GM18907 (cell line): Measurements from ENCODE around the gene NCOR2.
A peak's percentile ranks its signal among the peaks of the same experiment; 100 is the strongest.

Experiments
- ATAC-seq: cut with Tn5 transposase; IDR thresholded peaks from one replicate; pipeline ENCODE4 v1.9.1; 2021; ENCODE audit warnings: mild to moderate bottlenecking, moderate library complexity; ENCODE audit not compliant: unreplicated experiment

NCOR2 gene

DNA sequence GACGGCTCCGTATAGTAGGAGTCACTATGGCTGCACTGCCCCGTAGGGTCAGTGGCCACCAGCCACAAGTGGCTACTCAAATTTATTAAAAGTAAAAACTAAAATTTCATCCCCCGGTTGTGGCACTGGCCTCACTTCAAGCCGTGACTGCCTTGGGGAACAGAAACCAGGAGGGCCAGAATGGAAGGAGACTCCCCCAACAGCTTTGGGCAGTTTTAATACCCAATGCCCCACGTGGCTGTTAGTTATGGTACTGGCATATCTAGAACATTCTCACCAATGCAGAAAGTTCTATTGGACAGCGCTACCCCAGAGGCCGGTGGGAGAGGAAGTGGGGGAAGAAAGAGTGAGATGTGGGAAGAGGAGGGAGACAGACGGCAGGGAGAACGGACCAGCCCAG, 6.2 kb downstream of the NCOR2 start:
- no peak for ATAC-seq

- ATAC-seq = no peak
Measured at GRCh38 chr12:124560146-124560890, 7.1 kb downstream of the NCOR2 start.

GRCh38 chr12:124559182-124560017, 8.0 kb downstream of the NCOR2 start:
- ATAC-seq = no peak

DNA sequence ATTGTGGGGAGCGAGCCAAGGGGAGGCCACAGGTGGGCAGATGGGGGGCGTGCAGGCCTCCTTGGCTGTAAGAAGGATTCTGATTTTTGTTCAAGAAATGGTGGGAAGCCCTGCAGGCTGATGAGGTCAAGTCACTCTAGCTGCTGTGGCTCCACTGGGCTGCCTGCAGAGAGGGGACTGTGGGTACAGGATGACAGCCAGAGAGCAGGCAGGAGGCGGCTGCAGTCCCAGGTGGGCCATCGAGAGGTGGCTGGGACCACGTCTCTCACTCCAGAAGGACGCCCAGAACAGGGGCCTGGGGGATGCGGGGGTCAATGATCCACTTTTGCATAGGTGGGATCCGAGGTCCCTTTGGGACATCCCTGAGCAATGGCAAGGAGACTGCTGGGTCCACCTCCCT, 9.1 kb downstream of the NCOR2 start:
- no peak for ATAC-seq

DNA sequence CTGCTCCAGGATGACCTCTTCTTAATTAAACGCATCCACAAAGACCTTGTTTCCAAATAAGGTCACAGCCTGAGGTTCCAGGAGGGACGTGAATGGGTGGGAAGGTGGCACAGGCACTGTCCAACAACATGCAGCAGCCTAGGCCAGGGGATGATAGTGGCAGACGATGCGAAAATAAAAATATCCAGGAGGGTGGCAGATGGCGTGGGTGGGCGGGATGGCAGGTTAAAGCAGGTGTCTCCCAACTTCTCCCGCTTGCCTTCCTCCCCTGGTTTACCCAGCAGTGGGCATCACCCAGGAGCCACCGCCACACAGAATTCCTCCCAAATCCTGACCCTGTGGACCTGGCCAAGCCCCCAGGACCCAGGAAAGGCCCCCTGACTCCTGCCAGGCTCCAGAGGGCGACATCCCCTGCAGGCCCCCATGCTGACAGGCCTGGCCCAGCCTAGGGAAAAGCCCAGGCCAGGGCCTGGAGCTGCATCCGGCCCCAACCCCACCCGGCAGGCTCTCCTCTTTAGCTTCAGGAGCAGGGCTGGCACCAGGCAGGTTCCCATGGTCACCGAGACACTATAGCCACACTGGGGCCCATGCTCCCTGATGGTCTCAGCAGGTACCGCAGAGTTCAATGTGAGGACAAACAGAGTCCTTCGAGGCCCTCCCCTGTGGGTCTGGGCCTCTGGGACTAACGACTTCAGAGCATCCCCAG, 9.7 kb downstream of the NCOR2 start:
- no peak for ATAC-seq

GRCh38 chr12:124556896-124557501, 10.4 kb downstream of the NCOR2 start:
- no peak for ATAC-seq

- no peak for ATAC-seq
Measured at GRCh38 chr12:124556074-124556466, 11.3 kb downstream of the NCOR2 start.

DNA sequence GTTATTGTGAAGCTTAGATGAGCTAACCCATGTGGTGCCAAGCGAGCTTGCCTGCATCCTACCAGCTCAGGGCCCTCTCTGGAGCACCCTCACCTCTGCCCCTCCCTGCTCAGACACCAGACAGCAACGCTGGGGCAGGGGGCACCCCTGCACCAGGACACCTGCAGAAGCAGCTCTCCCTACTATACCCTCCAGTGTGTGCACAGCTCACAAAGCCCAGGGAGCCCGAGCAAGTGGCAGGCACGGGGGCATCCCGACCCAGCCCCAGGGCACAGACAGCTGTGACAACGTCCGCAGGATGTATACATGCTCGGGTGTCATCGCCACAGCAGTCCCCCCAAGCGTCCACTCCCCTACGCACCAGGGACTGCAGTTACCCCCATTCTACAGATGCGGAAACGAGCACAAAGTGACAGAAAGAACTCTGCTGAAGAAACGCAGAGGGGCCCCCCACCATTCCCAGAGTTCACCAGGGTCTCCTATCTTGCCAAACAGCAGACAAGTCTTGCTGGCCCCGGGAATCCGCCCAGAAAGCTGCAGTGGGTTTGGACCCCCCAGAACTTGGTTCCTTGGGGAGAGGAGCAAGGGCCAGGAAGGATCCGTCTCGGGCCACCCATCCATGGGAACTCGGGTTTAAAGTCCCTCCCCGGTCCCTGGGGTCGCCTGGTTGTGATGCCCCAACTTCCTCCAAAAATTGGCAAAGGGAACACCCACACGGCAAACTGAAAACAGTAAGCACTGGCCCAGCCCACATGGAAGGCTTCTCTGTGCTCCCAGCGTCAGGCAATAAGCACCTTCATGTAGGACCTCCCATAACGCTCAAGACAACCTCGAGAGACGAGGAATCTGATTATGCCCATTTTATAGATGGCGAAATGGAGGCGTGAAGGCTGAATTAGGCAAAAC, 12.0 kb downstream of the NCOR2 start:
- no peak for ATAC-seq

DNA sequence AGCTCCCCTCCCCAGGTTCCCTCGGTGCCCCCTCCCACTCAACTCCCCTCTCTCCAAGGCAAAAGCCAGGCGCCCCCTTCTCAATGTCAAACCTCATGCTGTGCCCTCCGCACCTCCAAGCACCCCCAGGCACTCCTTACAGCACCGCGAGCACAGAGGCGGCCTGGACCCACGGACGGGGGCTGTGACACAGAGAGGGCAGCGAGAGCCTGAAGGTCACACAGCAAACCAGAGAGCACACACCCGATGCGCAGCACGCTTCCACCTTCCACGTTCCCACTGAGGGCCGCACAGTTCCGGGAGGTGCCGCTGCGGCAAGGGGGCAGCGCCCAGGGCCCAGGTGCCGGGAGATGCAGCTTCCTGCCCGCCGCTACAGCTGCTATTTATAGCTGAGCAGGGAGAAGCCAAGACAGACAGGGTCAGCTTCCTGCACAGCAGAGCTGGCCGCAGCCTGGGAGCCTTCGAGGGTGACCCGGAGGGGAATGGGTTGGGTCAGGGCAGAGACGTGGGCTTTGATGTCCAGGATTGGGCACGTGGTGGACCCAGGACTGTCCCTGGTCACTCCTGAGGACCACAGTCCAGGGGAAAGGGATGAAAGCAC, 12.9 kb downstream of the NCOR2 start:
- ATAC-seq = no peak

- no peak for ATAC-seq
Measured at GRCh38 chr12:124553862-124554428, 13.5 kb downstream of the NCOR2 start.

DNA sequence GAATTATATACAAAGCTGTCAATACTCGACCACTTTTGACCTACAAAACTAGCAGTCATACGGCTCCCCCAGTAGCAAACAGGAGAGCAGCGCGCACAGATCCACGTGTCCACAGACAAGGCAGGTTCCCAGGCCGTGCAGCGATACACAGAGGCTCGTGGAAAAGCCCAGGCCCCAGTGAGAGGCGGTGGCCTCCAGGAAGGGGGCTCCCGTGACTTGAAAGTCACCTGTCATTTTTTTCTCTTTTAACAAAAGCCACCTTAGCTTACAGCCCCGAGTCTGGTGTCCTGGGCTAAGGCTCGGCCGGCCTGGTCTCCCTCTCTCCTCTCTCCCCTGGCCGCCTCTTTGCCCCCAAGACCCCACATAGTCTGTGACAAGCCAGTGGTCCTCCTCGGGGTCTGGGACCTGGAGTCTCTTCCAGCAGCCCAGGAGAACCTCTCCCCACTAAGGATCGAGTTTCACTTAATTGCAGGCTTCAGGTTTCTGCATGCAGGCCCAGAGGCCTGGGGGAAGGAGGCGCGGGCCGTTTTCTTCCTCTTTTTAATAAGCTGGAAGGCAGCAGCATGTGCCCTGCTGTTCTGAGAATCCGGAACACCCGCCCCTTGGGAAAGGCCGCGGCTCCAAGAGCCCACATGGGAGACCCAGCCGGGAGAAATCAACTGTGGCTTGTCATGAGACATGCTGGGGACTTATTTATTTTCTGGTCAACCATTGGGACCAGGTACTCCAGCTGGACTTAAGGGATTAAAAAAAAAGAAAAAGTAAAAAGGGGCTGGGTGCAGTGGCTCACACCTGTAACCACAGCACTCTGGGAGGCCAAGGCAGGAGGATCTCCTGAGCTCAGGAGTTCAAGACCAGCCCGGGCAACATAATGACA, 15.9 kb downstream of the NCOR2 start:
- no peak for ATAC-seq

DNA sequence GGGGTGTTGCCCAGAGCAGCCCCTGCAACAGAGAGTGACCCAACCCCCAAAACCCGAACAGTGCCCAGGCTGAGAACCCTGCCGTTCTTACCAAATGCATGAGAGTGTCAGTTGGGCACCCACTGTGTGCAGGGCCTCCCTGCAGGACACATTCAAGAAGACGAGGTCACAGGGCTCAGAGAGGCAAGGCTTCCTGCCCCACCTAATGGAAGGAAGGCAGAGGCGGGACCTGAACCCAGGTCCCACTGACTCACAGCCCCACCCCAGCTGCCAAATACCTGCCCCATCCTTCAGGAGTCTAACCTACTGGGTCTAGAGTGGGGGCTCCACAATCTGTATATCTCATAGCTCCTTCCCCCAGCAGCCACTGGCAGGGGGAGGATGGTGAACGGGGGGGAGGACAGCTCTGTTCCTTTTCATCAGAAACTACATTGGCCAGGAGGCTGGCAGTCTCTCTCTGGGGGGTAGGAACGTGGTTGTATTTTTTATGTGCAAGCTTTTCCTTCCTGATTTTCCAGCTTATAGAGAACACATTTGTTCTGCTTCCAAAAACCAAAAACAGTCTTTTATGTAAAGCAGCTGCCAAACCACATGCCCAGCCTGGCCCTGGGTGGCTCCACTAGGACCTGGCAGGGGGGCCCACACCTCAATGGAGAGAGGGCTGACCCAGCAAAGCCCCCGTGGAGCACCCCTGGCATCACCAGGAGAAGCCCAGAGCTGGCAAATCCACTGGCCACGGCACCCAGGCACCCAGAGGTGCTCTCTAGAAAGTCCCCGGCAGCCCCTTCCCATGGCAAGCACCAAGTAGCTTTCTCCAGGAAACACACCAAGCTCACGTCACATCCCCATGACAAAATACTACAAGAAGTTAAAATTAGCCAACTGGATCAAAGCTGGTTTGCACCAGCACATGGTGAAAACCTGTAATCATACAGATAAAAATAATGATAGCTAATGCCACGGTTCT, 17.0 kb downstream of the NCOR2 start:
- no peak for ATAC-seq

- ATAC-seq = no peak
Measured at GRCh38 chr12:124549629-124550028, 17.8 kb downstream of the NCOR2 start.

DNA sequence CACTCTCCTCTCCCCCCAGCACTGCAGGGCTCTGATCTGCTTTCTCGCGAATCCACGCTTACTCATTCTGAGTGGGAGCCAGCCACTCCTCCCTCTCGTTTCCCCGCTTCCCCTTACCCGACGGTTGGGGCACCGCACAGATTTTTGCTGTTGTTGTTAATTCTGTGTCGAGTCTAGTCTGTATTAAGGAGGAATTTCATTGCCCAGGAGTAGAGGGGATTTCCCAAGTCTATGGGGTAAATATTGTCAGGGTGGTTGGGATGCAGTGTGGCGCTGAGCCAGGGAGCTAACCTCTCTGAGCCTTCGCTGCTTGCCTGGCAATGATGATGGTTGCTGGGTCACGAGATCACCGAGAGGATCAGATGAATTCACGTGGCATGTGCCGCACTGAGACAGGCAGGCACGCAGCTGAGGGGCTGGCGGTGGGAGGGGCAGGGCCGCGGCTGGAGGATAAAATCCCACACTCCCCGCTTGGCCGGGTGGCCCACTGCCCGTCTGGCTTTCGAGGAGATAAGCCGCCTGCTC, 18.5 kb downstream of the NCOR2 start:
- no peak for ATAC-seq

DNA sequence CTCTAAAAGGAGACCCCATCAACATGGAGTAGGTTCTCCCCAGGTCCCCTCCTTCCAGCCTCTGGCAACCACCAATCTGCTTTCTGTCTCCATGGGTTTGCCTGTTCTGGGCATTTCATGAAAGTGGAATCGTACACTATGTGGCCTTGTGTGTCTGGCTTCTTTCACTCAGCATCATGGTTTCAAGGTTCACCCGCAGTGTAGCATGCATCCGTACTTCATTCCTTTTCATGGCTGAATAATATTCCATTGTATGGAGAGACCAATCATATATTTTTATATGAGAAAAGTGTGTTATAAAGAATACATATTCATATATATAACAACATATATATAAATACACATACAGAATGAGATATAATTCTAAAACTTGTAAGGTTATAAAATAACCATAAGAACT, 19.8 kb downstream of the NCOR2 start:
- no peak for ATAC-seq

- ATAC-seq = peak; percentile 81
Measured at GRCh38 chr12:124545508-124546418, 21.6 kb downstream of the NCOR2 start.
